ENCODE results near the gene ADD2.

The ADD2 gene

DNA sequence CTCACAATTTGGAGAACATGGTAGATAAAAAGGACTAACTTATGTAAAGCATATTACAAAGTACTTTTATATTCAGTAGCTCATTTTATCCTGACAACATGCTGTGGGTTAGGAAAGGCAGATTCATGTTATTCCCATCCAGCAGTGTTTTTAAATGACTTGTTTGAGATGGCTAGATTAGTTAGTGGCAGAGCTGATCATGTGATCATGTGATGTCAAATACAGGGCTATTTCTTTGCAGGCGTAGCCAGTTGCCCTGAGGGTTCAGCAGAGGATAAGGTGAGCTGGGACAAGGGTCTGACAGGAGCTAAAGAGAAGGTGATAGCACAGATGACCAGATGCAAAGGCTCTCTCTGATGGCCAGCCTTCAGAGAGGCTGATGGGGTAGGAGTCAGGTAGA is 97.8 kb downstream of the ADD2 start:
- TF ChIP-seq, protein P1, sequence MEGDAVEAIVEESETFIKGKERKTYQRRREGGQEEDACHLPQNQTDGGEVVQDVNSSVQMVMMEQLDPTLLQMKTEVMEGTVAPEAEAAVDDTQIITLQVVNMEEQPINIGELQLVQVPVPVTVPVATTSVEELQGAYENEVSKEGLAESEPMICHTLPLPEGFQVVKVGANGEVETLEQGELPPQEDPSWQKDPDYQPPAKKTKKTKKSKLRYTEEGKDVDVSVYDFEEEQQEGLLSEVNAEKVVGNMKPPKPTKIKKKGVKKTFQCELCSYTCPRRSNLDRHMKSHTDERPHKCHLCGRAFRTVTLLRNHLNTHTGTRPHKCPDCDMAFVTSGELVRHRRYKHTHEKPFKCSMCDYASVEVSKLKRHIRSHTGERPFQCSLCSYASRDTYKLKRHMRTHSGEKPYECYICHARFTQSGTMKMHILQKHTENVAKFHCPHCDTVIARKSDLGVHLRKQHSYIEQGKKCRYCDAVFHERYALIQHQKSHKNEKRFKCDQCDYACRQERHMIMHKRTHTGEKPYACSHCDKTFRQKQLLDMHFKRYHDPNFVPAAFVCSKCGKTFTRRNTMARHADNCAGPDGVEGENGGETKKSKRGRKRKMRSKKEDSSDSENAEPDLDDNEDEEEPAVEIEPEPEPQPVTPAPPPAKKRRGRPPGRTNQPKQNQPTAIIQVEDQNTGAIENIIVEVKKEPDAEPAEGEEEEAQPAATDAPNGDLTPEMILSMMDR (IDR thresholded peaks at IDR 0.05; ENCODE audit: extremely low read depth, insufficient read depth, missing control alignments) = no peak
- in situ Hi-C loops (cut with MboI; ENCODE audit: low pct_unique_long_range_greater_than_20kb, low sequenced_read_pairs, unreplicated experiment) = no loop called here
- DNase-seq (ENCODE audit: low spot score) = no peak

DNA sequence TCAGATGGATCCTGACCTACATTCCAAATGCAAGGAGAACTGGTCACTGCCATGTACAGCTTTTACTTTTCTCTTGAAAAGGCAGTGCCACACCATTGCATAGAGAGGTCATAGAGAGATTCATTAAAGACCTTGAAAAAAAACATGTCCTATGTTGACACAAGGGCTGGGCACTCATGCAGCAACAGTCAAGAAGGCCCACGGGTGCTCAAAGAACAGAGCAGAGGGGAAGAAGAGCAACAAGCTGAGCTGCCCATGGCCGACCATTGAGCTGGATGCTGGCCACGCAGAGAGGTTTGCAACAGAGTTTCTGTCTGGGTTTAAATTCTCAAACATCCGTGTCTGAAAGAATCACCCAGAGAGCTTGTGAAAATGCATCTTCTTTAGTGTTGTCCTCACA is 99.1 kb downstream of the ADD2 start:
- in situ Hi-C loops (cut with MboI; ENCODE audit: low pct_unique_long_range_greater_than_20kb, low sequenced_read_pairs, unreplicated experiment) = no loop called here
- DNase-seq (ENCODE audit: low spot score) = no peak
- TF ChIP-seq, protein P1 (IDR thresholded peaks at IDR 0.05; ENCODE audit: extremely low read depth, insufficient read depth, missing control alignments) = no peak

DNA sequence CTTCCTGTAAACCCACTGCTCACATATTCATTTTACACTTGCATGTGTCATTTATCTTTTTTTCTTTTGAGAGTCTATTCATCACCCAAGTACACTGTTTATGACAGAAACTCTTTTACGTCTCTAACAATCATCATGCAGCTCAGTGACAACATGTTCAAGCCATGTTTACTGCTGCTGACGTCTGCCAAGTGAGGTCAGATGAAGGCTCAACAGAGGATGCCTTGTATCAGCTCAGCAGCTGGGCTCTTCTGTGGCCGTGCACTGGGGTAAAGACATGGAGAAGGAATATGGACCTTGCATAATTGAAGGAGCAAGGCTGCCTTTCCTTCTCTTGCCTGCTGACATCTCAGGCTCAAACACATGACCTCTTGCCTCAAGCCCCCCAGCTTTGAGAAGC is 99.6 kb downstream of the ADD2 start:
- in situ Hi-C loops (cut with MboI; ENCODE audit: low pct_unique_long_range_greater_than_20kb, low sequenced_read_pairs, unreplicated experiment) = no loop called here
- DNase-seq (ENCODE audit: low spot score) = no peak
- TF ChIP-seq, protein P1 (IDR thresholded peaks at IDR 0.05; ENCODE audit: extremely low read depth, insufficient read depth, missing control alignments) = no peak

DNA sequence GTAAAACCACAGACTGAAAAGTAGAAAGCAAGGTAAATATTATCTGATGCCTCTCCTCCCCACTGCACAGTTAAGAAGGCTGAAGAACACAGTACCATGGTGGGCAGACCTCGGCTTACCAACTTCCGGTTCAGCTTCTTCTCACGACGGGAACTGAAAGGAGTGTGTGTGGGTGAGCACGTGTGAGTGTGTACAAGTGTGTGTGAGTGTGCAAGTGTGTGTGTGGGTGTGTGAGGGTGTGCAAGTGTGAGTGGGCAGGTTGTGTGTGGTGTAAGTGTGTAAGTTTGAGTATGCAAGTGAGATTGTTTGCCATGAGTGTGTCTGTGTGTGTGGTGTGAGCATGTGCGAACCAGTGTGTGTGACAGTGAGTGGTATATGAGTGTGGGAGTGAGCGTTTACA is 103.5 kb downstream of the ADD2 start:
- no peak for DNase-seq (ENCODE audit: low spot score)
- in situ Hi-C loops (cut with MboI; ENCODE audit: low pct_unique_long_range_greater_than_20kb, low sequenced_read_pairs, unreplicated experiment) = no loop called here
- TF ChIP-seq, protein P1 (IDR thresholded peaks at IDR 0.05; ENCODE audit: extremely low read depth, insufficient read depth, missing control alignments) = no peak

DNA sequence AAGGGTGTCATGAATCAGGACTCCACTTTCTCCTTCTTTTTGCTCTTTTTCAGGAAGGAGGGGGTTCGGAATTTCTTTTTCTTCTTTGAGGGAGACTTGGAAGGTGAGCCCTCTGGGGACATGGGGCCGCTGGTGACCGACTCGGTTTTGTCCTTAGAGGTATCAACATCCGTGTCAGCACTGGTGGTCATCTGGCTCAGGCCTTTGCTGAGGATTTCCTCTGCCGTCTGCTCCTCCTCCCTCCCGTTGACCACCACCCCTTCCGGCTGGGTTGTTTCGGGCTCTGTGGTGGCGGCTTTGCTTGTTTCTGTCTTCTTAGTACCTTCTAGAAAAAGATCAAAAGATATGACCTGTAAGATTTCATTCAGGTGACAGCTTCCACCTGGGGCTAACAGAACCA is 104.6 kb downstream of the ADD2 start:
- no peak for DNase-seq (ENCODE audit: low spot score)
- TF ChIP-seq, protein P1 (IDR thresholded peaks at IDR 0.05; ENCODE audit: extremely low read depth, insufficient read depth, missing control alignments) = no peak
- in situ Hi-C loops (cut with MboI; ENCODE audit: low pct_unique_long_range_greater_than_20kb, low sequenced_read_pairs, unreplicated experiment) = no loop called here

DNA sequence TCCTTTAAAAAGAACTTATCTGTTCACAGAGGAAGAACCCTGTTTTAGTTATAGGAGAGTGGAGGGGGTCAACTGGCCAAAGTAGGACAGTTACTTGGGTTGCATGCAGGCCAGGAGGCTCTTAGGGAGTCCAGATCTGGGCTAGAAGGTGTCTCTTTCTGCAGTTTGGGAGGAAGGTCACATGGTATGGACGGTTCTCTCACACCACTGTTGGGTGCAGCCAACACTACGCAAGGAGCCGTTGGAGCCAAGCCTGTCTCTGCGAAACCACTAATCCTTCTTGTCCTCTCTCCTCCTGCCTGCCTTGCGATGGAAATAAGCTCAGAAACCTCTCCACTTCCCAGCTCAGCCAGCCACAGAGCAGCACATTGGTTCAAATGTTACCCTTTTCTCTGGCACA is 108.4 kb downstream of the ADD2 start:
- no peak for DNase-seq (ENCODE audit: low spot score)
- TF ChIP-seq, protein P1 (IDR thresholded peaks at IDR 0.05; ENCODE audit: extremely low read depth, insufficient read depth, missing control alignments) = no peak
- in situ Hi-C loops (cut with MboI; ENCODE audit: low pct_unique_long_range_greater_than_20kb, low sequenced_read_pairs, unreplicated experiment) = no loop called here

DNA sequence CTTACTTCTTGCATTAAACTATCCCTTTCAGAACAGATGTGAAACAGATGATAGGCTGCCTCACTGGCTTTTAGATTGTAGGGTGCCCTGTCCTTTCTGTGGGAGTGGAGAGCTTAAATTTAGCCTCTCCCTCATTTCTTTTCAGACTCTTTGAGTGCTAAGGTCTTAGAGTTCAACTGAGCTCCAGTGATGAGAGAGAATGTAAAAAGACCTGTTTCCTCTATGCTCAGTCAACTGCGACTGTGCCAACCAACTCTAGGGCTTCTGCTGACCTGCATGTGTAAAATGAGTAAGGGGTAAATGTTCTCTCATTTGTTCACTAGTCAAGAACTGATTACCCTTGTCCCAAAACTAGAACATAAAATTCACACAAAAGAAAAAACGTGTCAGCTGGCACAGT is 109.5 kb downstream of the ADD2 start:
- in situ Hi-C loops (cut with MboI; ENCODE audit: low pct_unique_long_range_greater_than_20kb, low sequenced_read_pairs, unreplicated experiment) = no loop called here
- TF ChIP-seq, protein P1 (IDR thresholded peaks at IDR 0.05; ENCODE audit: extremely low read depth, insufficient read depth, missing control alignments) = no peak
- DNase-seq (ENCODE audit: low spot score) = no peak
